GM23338 (cell line): Measurements from ENCODE around the gene LGR5.

ENCODE experiments used
- CREB1 ChIP-seq: fragments of 250-450 bp; sonication (Bioruptor Pico); IDR thresholded peaks from 2 replicates; pipeline ENCODE4 v1.5.0; 2020; ENCODE audit warnings: low read depth, mild to moderate bottlenecking, moderate library complexity
- EZH2 ChIP-seq: fragments of 200-600 bp; sonication (generic); IDR thresholded peaks from one replicate; pipeline ENCODE4 v1.8.0; 2017; ENCODE audit warnings: antibody characterized with exemption, mild to moderate bottlenecking, low read depth; ENCODE audit not compliant: unreplicated experiment
- EZH2phosphoT487 ChIP-seq: fragments of 200-600 bp; sonication (generic); IDR thresholded peaks from one replicate; pipeline ENCODE4 v1.8.1; 2018; ENCODE audit warnings: antibody characterized with exemption; ENCODE audit not compliant: unreplicated experiment
- JUNB ChIP-seq: IDR thresholded peaks from one replicate; pipeline ENCODE4 v1.6.1; 2016; ENCODE audit warnings: antibody characterized with exemption; ENCODE audit not compliant: unreplicated experiment
- NANOG ChIP-seq: IDR thresholded peaks from 2 replicates; pipeline ENCODE4 v1.6.1; 2016; ENCODE audit warnings: antibody characterized with exemption, borderline replicate concordance
- POLR2AphosphoS5 ChIP-seq: IDR thresholded peaks from 2 replicates; pipeline ENCODE4 v1.6.1; 2016; ENCODE audit warnings: antibody characterized with exemption, low read depth
- ZNF114 ChIP-seq: fragments of 250-450 bp; sonication (Bioruptor Pico); IDR thresholded peaks from 2 replicates; pipeline ENCODE4 v1.5.0; 2020; ENCODE audit warnings: mild to moderate bottlenecking, moderate library complexity
- ZNF331 ChIP-seq: fragments of 250-450 bp; sonication (Bioruptor Pico); IDR thresholded peaks from 2 replicates; pipeline ENCODE4 v1.5.0; 2020; ENCODE audit warnings: low read depth, mild to moderate bottlenecking, moderate library complexity
- TF ChIP-seq, protein P1 (sequence below), 2 experiments: fragments of 200-600 bp in 1 of 2; sonication (generic) in 1 of 2; conservative IDR thresholded peaks; 2 replicates each; pipeline versions ENCODE4 v1.5.1 to v1.6.1; 2016 to 2017; ENCODE audit warnings: antibody characterized with exemption in 2 of 2, low read depth in 2 of 2, mild to moderate bottlenecking in 2 of 2, moderate library complexity in 1 of 2
- TF ChIP-seq, protein P2 (sequence below): IDR thresholded peaks from one replicate; pipeline ENCODE4 v1.6.1; 2018; ENCODE audit warnings: antibody characterized with exemption; ENCODE audit not compliant: unreplicated experiment

DNA sequence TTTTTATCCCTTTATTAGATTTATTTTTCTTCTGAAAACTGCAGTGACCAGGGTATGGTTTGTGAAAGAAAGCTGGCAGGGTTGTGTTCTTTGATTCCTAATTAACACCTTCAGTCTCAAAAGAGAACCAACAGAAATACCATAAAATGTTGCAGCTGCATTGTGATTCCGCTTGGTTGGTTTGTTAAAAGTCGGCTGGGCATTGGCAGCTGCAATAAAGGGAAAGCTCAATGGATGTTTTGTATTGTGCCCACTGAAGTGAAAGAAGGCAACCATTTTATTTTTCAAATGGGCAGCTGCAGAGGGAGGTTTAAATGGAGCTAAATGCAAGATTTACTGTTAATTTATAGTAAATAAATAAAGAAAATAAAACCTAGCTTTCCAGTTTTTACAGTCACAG lies 16.7 kb downstream of the LGR5 start:
- TF ChIP-seq POLR2AphosphoS5 (no peak), ZNF331 (no peak), EZH2 (no peak), CREB1 (CRISPR knock-in tag) (no peak), EZH2phosphoT487 (no peak), ZNF114 (CRISPR knock-in tag) (no peak), JUNB (no peak), NANOG (no peak)
- TF ChIP-seq, protein P1, sequence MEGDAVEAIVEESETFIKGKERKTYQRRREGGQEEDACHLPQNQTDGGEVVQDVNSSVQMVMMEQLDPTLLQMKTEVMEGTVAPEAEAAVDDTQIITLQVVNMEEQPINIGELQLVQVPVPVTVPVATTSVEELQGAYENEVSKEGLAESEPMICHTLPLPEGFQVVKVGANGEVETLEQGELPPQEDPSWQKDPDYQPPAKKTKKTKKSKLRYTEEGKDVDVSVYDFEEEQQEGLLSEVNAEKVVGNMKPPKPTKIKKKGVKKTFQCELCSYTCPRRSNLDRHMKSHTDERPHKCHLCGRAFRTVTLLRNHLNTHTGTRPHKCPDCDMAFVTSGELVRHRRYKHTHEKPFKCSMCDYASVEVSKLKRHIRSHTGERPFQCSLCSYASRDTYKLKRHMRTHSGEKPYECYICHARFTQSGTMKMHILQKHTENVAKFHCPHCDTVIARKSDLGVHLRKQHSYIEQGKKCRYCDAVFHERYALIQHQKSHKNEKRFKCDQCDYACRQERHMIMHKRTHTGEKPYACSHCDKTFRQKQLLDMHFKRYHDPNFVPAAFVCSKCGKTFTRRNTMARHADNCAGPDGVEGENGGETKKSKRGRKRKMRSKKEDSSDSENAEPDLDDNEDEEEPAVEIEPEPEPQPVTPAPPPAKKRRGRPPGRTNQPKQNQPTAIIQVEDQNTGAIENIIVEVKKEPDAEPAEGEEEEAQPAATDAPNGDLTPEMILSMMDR (conservative IDR thresholded peaks at IDR 0.05; ENCODE audit: low read depth in 2 of 2): no peak
- TF ChIP-seq, protein P2, sequence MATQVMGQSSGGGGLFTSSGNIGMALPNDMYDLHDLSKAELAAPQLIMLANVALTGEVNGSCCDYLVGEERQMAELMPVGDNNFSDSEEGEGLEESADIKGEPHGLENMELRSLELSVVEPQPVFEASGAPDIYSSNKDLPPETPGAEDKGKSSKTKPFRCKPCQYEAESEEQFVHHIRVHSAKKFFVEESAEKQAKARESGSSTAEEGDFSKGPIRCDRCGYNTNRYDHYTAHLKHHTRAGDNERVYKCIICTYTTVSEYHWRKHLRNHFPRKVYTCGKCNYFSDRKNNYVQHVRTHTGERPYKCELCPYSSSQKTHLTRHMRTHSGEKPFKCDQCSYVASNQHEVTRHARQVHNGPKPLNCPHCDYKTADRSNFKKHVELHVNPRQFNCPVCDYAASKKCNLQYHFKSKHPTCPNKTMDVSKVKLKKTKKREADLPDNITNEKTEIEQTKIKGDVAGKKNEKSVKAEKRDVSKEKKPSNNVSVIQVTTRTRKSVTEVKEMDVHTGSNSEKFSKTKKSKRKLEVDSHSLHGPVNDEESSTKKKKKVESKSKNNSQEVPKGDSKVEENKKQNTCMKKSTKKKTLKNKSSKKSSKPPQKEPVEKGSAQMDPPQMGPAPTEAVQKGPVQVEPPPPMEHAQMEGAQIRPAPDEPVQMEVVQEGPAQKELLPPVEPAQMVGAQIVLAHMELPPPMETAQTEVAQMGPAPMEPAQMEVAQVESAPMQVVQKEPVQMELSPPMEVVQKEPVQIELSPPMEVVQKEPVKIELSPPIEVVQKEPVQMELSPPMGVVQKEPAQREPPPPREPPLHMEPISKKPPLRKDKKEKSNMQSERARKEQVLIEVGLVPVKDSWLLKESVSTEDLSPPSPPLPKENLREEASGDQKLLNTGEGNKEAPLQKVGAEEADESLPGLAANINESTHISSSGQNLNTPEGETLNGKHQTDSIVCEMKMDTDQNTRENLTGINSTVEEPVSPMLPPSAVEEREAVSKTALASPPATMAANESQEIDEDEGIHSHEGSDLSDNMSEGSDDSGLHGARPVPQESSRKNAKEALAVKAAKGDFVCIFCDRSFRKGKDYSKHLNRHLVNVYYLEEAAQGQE: no peak
